SU-DHL-6 (cell line): ENCODE results near the gene BRMS1L.

Experiments used
- H2AFZ ChIP-seq: fragments of 200-600 bp; sonication (generic); 2 replicates; pipeline ENCODE4 v1.6.1; 2014; ENCODE audit warnings: low read depth, mild to moderate bottlenecking, moderate library complexity, mixed read lengths, antibody characterized with exemption, low read length; ENCODE audit not compliant: severe bottlenecking
- H3F3A ChIP-seq: fragments of 200-600 bp; shearing (Covaris generic); 2 replicates; pipeline ENCODE4 v1.6.0; 2016; ENCODE audit warnings: antibody characterized with exemption, mild to moderate bottlenecking; ENCODE audit not compliant: insufficient read depth
- H3K27ac ChIP-seq: fragments of 200-600 bp; sonication (generic); 2 replicates; pipeline ENCODE4 v1.5.1; 2016; ENCODE audit warnings: low read depth, mild to moderate bottlenecking, low read length, moderate library complexity, mixed read lengths
- H3K27me3 ChIP-seq: fragments of 200-600 bp; sonication (generic), shearing (Covaris generic); 2 replicates; pipeline ENCODE4 v1.6.0; 2014; ENCODE audit warnings: mild to moderate bottlenecking, low read length
- H3K36me3 ChIP-seq: fragments of 200-600 bp; sonication (generic); 2 replicates; pipeline ENCODE4 v1.6.1; 2014; ENCODE audit warnings: mild to moderate bottlenecking, low read length, mixed read lengths
- H3K4me2 ChIP-seq: fragments of 300-600, 200-600 bp; shearing (Covaris generic), sonication (generic); 2 replicates; pipeline ENCODE4 v1.6.0; 2014; ENCODE audit warnings: low read length, low read depth, mild to moderate bottlenecking; ENCODE audit not compliant: poor library complexity, severe bottlenecking
- H3K4me3 ChIP-seq: fragments of 200-600 bp; sonication (generic); 2 replicates; pipeline ENCODE4 v1.5.1; 2014; ENCODE audit warnings: antibody characterized with exemption, low read length, mild to moderate bottlenecking, mixed read lengths; ENCODE audit not compliant: insufficient read depth, poor library complexity, severe bottlenecking
- H3K79me2 ChIP-seq: fragments of 200-600 bp; sonication (generic); 2 replicates; pipeline ENCODE4 v1.6.1; 2014; ENCODE audit warnings: mild to moderate bottlenecking, low read length, moderate library complexity; ENCODE audit not compliant: insufficient read depth
- H3K9ac ChIP-seq: fragments of 200-600 bp; sonication (generic); 2 replicates; pipeline ENCODE4 v1.7.0; 2014; ENCODE audit warnings: mild to moderate bottlenecking, low read length
- H3K9me2 ChIP-seq: fragments of 200-600 bp; sonication (generic); replicated peaks from 2 replicates; pipeline ENCODE4 v1.6.1; 2014; ENCODE audit warnings: low read length; ENCODE audit not compliant: insufficient read depth
- H3K9me3 ChIP-seq: fragments of 200-600 bp; sonication (generic); 2 replicates; pipeline ENCODE4 v1.6.1; 2014; ENCODE audit warnings: low read length, mixed read lengths; ENCODE audit not compliant: insufficient read depth
- H4K20me1 ChIP-seq: fragments of 200-600 bp; sonication (generic); 2 replicates; pipeline ENCODE4 v1.6.1; 2014; ENCODE audit warnings: low read depth, mild to moderate bottlenecking, antibody characterized with exemption, low read length, moderate library complexity, mixed read lengths
- EZH2phosphoT487 ChIP-seq: fragments of 200-600 bp; sonication (generic), shearing (Covaris generic); conservative IDR thresholded peaks from 2 replicates; pipeline ENCODE4 v1.6.1; 2018; ENCODE audit warnings: mild to moderate bottlenecking, antibody characterized with exemption, low read length, moderate library complexity, mixed read lengths
- TF ChIP-seq, protein P1 (sequence below): fragments of 200-600 bp; sonication (generic); IDR thresholded peaks from one replicate; pipeline ENCODE4 v1.5.1; 2017; ENCODE audit warnings: antibody characterized with exemption, mild to moderate bottlenecking, low read length, moderate library complexity; ENCODE audit not compliant: insufficient read depth, poor library complexity, severe bottlenecking

The BRMS1L gene

DNA sequence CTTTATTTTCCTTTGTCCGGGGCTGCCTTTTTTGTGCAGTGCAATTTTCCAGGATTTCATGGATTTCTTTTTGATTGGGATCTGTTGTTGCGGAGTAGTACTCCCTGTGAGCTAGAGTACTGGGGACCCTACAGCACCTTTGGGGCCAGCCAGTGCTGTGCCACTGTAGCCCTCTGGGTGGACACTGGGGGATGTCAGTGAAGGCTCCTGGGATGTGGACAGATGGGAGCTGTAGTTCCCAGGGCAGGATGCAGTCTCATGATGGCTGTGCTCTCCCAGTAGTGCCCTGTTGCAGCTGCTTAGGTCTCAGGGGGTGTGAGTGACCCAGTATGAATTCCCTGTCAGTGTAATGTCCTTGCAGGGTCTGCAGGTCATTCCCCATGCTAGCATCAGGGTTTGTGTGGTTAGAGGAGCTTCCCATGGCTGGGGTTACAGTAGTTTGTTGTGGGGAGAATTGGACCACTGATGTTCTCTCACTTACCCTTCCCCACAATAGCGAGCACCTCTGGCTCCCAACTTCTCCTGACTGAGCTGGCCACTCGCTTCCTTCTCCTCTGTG lies 72.2 kb downstream of the BRMS1L start:
- no peak overlapping the region for H3K4me3 ChIP-seq
- H3K4me2 ChIP-seq: no peak overlapping the region
- H3K27ac ChIP-seq: no peak overlapping the region
- no peak overlapping the region for H2AFZ ChIP-seq
- no peak overlapping the region for H3K9ac ChIP-seq
- no peaks in the 10 kb centered on the region for H3K9me3 ChIP-seq
- TF ChIP-seq, protein P1, sequence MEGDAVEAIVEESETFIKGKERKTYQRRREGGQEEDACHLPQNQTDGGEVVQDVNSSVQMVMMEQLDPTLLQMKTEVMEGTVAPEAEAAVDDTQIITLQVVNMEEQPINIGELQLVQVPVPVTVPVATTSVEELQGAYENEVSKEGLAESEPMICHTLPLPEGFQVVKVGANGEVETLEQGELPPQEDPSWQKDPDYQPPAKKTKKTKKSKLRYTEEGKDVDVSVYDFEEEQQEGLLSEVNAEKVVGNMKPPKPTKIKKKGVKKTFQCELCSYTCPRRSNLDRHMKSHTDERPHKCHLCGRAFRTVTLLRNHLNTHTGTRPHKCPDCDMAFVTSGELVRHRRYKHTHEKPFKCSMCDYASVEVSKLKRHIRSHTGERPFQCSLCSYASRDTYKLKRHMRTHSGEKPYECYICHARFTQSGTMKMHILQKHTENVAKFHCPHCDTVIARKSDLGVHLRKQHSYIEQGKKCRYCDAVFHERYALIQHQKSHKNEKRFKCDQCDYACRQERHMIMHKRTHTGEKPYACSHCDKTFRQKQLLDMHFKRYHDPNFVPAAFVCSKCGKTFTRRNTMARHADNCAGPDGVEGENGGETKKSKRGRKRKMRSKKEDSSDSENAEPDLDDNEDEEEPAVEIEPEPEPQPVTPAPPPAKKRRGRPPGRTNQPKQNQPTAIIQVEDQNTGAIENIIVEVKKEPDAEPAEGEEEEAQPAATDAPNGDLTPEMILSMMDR: no peak
- TF ChIP-seq EZH2phosphoT487: no peak
- no peaks in the 10 kb centered on the region for H3F3A ChIP-seq
- H3K79me2 ChIP-seq: no peaks in the 10 kb centered on the region
- no peaks in the 10 kb centered on the region for H3K27me3 ChIP-seq
- H4K20me1 ChIP-seq: no peaks in the 10 kb centered on the region
- H3K9me2 ChIP-seq: no peaks in the 10 kb centered on the region
- no peaks in the 10 kb centered on the region for H3K36me3 ChIP-seq

DNA sequence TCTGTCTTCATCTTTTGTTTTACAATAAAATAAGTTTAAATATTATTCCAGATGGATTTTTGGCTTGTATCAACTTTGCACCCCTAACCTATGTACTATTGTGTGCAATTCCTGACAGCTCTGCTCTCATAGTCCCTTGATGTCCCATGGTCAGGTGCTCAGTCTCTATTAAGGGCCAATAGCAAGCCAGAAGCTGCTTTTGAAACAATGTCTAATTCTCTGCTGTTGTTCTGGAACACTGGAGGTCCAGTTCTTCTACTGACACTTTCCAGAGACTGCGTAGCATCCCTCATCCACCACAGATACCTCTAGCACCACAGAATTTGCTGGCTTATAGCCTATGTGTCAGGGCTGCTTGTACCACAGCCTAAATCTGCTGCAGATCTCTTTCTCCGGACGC lies 74.6 kb downstream of the BRMS1L start:
- Histone ChIP-seq H3K27ac (no peak overlapping the region), H4K20me1 (no peaks in the 10 kb centered on the region), H3K9me3 (no peaks in the 10 kb centered on the region), H2AFZ (no peak overlapping the region), H3K4me3 (no peak overlapping the region), H3K4me2 (no peak overlapping the region), H3K9ac (no peak overlapping the region), H3K36me3 (no peaks in the 10 kb centered on the region), H3K27me3 (no peaks in the 10 kb centered on the region), H3K79me2 (no peaks in the 10 kb centered on the region), H3F3A (no peaks in the 10 kb centered on the region), H3K9me2 (no peaks in the 10 kb centered on the region)
- TF ChIP-seq, protein P1: no peak
- no peak for TF ChIP-seq EZH2phosphoT487

DNA sequence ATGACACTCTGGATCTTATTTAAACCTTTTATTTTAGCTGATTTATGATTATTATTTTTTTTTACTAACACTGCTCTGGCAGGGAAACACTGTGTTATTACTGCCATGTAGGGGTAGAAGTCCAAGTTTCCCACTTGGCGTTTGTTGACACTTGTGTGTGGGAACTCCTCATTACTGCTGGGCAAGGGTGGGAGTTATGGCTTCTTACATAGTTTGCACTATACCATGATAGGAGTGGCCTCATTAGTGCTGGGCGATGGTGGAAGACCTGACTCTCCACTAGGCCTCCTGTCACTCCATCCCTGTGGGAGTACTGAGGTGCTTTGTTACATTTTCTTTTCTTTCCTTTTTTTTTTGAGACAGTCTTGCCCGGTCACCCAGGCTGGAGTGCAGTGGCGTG lies 83.5 kb downstream of the BRMS1L start:
- Histone ChIP-seq H3K9me2 (no peaks in the 10 kb centered on the region), H3K9ac (no peak overlapping the region), H3K36me3 (no peaks in the 10 kb centered on the region), H3F3A (no peaks in the 10 kb centered on the region), H3K4me2 (no peak overlapping the region), H2AFZ (no peak overlapping the region), H3K9me3 (no peaks in the 10 kb centered on the region), H3K79me2 (no peaks in the 10 kb centered on the region), H3K27me3 (no peaks in the 10 kb centered on the region), H3K4me3 (no peak overlapping the region), H4K20me1 (no peaks in the 10 kb centered on the region), H3K27ac (no peak overlapping the region)
- TF ChIP-seq, protein P1: no peak
- TF ChIP-seq EZH2phosphoT487: no peak
